LoVo (cell line): ENCODE measurements around the gene ZCCHC3.
"Not testable (repeated sequence)": the region's sequence is repeated elsewhere in the genome, so short reads cannot be mapped to it uniquely, and the experiment has no call there.

Experiments used
- DNase-seq: peaks from one replicate; pipeline ENCODE4 v3.0.0-alpha.2; 2016; ENCODE audit warnings: low spot score

ZCCHC3 gene

GRCh38 chr20:297098-297924, at the start of gene ZCCHC3:
Gene ZCCHC3 (plus strand): TSS chr20:297570. CDS start chr20:297587, 17 bp downstream.
- DNase-seq = peak; percentile 92

- DNase-seq = no peak
Measured at GRCh38 chr20:251354-251753, 46.0 kb upstream of the ZCCHC3 start.

- no peak for DNase-seq
Measured at GRCh38 chr20:252801-253200, 44.6 kb upstream of the ZCCHC3 start.

GRCh38 chr20:253447-253846, 43.9 kb upstream of the ZCCHC3 start:
- DNase-seq = not testable (repeated sequence)

GRCh38 chr20:257419-257818, 40.0 kb upstream of the ZCCHC3 start, which contains the start of gene DEFB132:
Gene DEFB132 (plus strand): TSS chr20:257724. CDS start chr20:257779, 55 bp downstream.
- no peak for DNase-seq

- DNase-seq = no peak
Measured at GRCh38 chr20:258269-258858, 39.0 kb upstream of the ZCCHC3 start.

GRCh38 chr20:258963-259362, 38.4 kb upstream of the ZCCHC3 start:
- no peak for DNase-seq

GRCh38 chr20:259981-260380, 37.4 kb upstream of the ZCCHC3 start:
- DNase-seq = no peak

GRCh38 chr20:263701-264100, 33.7 kb upstream of the ZCCHC3 start:
- no peak for DNase-seq

- peak; percentile 78 for DNase-seq
Measured at GRCh38 chr20:266596-267562, 30.5 kb upstream of the ZCCHC3 start.

GRCh38 chr20:270517-270916, 26.9 kb upstream of the ZCCHC3 start:
- no peak for DNase-seq

- DNase-seq = no peak
Measured at GRCh38 chr20:271069-271468, 26.3 kb upstream of the ZCCHC3 start.

- no peak for DNase-seq
Measured at GRCh38 chr20:271528-271927, 25.8 kb upstream of the ZCCHC3 start.

GRCh38 chr20:272718-273117, 24.7 kb upstream of the ZCCHC3 start:
- DNase-seq = no peak

- DNase-seq = no peak
Measured at GRCh38 chr20:273884-274283, 23.5 kb upstream of the ZCCHC3 start.

- DNase-seq = no peak
Measured at GRCh38 chr20:275791-276190, 21.6 kb upstream of the ZCCHC3 start.

GRCh38 chr20:276620-277495, 20.5 kb upstream of the ZCCHC3 start:
- no peak for DNase-seq

- DNase-seq = no peak
Measured at GRCh38 chr20:277496-277781, 19.9 kb upstream of the ZCCHC3 start.

GRCh38 chr20:278181-278580, 19.2 kb upstream of the ZCCHC3 start:
- DNase-seq = no peak

GRCh38 chr20:278607-279571, 18.5 kb upstream of the ZCCHC3 start:
- no peak for DNase-seq
